ENCODE measurements around the gene AXDND1.
"Not testable (repeated sequence)": the region's sequence is repeated elsewhere in the genome, so short reads cannot be mapped to it uniquely, and the experiment has no call there.

The AXDND1 gene, protein sequence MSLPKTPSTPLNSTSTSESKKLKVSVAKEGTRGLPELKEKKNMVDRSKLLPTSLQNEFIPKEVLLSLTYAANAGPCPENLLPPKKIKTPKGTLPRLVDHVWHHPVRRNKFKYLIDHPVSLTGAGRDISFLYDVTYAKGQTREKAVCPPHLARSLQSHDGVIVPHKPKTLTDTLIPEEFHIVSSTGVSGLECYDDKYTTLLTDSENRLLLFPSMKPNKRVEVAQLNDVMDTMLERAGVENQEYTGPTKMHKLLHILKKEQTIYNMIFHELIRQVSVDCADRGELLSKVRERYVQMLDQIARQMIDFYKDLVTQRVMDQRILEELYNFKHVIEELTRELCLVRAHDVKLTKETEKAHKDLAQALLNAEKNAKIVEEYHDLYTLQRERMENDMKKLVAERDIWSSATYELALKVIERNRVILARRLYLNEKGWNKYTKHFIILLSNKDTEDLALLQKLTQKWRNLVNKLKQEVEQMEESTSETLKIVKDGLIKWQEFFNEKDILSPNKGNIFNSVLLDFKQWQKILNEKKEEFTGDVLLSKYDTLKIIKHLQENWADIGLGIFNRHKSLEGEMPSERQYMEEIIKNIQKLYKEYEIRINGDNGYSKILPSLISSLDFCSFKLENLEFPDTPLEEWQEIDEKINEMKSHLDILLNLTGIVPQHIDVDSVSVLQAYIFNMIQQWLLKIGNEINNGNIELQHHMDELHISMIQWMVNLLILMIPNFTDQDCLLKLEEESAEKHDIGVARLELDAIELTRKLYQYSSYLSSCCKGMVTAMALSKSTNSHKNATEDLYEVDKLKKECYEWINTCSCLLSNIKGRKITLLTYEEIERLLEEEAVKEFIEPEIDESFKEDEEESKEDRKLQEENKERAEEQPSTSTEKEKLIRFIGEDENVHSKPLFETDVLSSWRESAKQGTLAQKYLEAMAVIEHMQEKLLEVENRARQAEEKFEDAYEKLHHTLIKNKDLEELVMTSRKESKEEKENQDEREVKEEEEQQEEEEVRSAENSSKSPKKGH

DNA sequence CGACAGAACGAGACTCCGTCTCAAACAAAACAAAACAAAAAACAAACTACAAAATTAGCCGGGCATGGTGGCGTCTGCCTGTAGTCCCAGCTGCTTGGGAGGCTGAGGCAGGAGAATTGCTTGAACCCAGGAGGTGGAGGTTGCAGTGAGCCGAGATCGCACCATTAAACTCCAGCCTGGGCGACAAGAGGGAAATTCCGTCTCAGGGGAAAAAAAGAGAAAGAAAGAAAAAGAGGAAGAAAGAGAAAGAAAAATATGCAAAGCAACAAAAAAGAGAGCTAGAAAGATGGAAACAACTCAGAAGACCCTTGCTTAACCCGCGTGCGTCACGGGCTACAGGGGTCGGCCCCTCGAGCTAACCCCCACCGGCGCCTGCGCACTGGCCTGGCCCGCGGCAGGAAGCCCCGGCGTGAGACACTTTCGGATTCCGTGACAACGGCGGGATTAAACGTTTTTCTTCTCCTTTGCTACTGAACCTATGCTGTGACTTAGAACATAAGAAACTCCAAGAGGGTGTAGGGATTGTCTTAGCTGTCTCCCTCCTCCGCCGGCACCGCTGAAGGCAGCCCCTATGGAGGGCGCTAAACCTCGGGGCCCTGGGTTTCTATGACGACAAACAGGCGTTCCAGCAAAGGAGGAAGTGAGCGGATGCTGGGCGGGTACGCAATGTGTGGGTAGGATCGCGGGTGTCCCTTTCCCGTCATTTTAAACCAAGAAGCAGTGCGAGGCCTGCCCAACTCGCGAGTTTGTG is at the start of gene AXDND1:
TSS of gene AXDND1 (plus strand) at position 630 of the 751 bp plus-strand sequence. CDS start 539 bp downstream, outside the sequence.
- peak; percentile 84 for DNase-seq (ENCODE audit: low read depth)

DNA sequence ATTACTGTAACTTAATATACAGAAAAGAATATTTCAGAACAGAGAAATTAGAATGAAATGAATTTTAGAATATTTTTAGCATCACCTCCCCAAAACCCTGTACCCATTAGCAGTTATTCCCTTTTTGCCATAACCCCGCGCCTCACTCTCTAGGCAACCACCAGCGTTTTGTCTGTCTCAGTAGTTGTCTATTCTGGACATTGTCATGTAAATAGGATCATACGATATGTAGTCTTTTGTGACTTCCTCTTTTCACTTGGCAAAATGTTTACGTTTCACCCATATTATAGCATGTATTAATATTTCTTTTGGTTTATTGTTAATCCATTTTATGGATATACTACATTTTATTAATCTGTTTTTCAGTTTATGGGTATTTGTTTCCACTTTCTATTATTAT is 47.3 kb upstream of the AXDND1 start:
- DNase-seq (ENCODE audit: low read depth): no peak

DNA sequence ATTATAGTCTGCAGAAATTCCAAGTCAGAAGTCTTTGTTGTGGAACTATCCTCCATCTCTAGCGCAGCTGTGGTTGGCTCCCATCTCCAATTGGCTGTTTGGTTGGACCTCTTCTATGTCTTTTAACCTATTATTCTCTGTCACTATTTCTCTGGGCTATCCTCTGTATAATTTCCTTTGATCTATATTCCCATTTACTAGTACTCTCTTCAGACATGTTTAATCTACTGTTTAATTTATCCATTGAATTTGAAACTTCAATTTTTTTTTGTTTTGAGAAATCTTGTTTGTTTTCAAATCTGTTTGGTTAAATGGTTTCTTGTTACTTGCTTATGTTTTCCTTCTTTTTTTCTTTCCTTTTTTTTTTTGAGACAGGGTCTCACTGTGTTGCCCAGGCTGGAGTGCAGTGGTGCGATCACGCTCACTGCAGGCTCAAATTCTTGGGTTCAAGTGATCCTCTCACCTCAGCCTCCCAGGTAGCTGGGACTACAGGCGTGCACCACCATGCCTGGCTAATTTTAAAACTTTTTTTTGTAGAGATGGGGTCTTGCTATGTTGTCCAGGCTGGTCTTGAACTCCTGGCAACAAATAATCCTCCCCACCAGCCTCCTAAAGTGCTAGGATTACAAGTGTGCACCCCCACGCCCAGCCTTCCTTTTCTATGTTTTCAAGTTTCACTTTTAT is 44.1 kb upstream of the AXDND1 start:
- DNase-seq (ENCODE audit: low read depth): no peak

DNA sequence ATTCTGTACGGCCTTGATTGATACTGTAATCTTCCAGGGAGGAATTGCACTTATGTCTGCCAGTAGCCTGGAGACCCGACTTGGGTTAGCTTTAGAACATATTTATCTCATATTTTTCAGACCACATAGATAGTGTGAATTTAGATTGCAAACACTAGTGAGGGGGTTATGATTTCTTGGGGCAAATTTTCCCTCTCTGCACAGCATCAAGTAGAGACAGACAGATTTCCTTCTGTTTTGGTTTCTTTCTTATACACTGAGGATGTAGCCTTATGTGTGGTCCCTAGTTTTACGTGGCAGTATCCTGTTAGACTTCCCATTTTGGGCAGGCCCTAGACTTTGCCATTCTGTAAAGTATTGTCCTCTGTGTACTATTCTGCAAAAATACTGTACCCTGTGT is 43.2 kb upstream of the AXDND1 start:
- DNase-seq (ENCODE audit: low read depth): no peak

DNA sequence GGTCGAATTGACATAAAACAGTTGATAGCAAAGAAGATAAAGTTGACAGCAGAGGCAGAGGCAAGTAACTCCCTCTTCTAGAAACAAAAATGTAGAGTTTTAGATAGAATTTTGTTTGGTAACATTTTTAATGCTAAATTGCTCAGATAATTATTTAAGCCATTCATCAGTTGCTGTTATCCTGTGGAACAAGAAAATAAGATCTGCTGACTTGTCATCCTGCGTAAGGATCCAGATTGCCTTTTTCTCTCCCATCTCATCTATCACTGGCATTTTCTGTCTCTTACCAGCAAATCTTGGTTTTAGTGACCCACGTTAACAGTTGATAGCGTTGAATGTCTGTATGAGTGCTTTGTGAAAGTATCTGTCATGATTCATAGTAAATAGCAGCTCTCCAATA is 42.3 kb upstream of the AXDND1 start:
- no peak for DNase-seq (ENCODE audit: low read depth)

DNA sequence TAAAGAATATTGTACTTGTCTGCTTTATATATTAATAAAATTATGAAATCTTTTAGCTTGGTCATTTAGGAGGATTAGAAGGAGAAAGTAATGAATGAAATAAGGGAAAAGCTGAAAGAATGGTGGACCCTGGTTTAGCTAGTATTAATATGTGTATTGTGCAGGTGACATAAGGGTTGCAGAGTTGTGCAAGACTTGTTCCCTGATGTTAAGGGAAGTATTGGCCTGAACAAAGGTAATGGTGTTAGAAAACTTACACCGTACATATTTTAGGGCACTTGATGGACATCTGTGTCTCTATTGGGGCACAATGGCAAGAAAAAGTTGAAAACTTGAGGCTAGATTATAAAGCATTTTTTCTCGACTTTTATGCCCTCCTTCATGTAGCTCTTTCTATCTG is 39.9 kb upstream of the AXDND1 start:
- no peak for DNase-seq (ENCODE audit: low read depth)

DNA sequence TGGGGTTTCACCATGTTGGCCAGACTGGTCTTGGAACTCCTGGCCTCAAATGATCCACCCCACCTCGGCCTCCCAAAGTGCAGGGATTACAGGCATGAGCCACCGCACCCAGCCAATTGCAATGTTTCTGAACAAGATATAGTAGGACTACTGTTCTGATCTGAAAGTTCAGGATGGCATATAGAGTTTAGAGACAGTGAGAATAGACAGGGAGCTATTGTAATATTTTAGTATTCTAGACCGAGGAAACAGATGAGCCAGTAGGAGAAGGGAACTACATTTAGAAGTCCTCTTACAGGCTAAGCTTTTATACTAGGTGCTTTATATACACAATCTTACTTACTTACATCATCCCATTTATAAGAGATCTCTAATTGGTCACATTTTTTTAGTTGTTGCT is 39.0 kb upstream of the AXDND1 start:
- no peak for DNase-seq (ENCODE audit: low read depth)

DNA sequence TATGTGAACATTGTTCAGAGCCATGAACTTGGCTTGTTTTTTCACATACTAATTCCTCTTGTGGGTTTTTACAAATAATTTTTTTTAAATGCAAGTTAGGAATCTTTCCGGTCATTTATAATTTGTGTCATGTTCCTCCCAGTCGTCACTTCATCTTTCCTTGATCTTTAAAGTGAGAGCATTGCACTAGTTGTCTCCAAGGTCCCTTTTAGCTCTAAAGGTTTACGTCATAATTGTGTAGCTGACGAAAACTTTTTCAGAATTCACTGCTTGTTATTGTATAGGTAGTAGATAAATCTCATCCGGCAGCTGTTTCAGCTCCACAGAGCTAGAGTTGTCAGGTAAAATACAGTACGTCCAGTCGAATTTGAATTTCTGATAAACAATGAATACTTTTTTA is 38.6 kb upstream of the AXDND1 start:
- DNase-seq (ENCODE audit: low read depth): no peak

DNA sequence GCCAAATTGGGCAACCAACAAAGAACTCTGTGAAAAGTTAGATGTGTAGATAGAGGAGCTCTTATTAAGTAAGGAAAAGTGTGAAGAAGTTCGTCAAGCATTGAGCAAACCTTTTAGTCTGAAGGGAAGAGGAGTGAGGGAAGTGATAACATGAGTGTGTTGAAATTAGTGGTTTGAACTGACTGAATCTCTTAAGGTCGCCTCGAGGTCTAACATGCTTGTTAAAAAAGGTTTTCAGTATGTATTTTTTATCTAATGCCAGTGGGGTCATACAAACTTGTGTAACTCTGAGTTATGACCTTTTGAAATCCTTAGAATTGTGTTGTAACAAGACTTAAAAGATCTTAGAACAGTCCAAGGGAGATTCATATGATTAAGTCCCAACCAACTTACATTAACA is 38.1 kb upstream of the AXDND1 start:
- no peak for DNase-seq (ENCODE audit: low read depth)

DNA sequence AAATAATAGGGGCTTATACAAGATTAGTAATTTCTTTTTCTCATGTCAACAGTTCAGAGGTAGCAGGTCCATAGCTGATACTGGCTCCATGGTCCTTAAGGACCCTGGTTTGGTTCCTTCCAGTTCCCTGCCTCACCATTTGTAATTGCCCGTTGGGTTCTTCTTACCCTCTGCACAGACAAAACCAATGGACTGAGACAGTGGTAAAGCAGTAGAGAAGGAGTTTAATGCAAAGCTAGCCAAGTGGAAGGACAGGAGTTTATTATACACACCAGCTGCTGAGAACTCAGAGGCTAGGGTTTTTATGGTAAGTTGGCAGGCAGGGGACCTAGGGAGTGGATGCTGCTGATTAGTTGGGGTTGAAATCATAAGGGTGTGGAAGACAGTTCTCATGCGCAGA is 35.9 kb upstream of the AXDND1 start:
- no peak for DNase-seq (ENCODE audit: low read depth)

DNA sequence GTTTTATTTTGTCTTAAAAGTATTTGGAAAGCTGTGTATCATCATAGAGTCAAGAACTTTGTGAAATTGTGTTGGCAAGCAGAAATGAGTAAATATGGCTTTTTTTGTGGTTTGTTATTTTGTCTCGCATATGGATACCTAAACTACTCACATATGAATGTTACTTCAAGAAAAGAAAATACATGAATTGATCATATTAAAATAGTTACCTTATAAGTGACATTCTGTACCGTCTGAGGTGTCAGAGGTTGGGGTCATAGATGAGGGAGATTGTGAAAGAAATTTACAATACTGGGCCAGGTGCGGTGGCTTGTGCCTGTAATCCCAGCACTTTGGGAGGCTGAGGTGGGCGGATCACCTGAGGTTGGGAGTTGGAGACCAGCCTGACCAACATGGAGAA is 31.3 kb upstream of the AXDND1 start:
- DNase-seq (ENCODE audit: low read depth): no peak

DNA sequence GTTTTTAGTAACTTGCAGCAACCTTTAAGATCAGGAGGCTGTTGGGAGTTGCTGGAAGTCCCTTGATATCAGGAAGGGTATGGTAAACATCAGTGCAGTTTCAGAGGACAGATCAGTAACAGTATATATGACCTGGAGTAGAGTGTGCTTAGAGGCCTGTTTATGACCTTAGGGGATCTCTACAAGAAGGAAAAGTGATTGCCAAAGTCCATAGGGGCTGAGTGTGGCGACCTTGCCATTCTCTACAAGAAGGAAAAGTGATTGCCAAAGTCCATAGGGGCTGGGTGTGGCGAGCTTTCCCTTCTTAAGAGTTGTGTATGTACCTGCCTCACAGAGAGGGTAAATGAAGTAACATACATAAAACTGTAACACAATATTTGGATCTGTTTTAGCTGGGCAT is 28.5 kb upstream of the AXDND1 start:
- no peak for DNase-seq (ENCODE audit: low read depth)

DNA sequence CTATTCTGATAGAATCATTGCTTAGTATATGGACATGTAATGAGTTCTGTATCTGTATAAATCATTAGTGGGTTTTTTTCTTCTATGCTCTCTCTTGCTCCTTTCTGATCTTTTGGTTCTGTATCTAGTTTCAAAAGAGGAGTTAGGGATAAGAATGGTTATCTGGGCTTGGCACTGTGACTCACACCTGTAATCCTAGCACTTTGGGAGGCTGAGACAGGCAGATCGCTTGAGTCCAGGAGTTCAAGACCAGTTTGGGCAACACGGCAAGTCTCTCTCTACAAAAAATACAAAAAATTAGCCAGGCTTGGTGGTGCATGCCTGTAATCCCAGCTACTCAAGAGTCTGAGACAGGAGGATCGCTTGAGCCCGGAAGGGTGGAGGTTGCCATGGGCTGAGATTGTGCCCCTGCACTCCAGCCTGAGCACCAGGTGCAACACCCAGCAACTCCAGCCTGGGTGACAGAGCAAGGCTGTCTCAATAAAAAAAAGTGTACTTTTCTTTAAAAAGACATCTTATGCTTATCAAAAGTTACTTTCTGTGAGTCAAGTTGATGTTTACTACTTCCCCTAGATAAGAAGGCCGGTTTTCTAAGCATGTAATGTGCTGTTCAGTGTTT is 27.7 kb upstream of the AXDND1 start:
- DNase-seq (ENCODE audit: low read depth): no peak

DNA sequence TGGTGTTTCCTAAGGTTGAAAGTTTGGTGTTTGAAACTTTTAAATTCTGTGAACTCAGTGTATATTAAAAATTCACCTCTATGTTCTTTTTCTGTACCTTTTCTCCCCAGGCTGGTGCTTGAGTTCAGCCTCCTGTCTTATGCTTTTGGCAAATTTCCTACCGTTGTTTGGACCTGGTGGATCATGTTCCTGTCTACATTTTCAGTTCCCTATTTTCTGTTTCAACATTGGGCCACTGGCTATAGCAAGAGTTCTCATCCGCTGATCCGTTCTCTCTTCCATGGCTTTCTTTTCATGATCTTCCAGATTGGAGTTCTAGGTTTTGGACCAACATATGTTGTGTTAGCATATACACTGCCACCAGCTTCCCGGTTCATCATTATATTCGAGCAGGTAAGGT is 24.9 kb upstream of the AXDND1 start:
- DNase-seq (ENCODE audit: low read depth): no peak

DNA sequence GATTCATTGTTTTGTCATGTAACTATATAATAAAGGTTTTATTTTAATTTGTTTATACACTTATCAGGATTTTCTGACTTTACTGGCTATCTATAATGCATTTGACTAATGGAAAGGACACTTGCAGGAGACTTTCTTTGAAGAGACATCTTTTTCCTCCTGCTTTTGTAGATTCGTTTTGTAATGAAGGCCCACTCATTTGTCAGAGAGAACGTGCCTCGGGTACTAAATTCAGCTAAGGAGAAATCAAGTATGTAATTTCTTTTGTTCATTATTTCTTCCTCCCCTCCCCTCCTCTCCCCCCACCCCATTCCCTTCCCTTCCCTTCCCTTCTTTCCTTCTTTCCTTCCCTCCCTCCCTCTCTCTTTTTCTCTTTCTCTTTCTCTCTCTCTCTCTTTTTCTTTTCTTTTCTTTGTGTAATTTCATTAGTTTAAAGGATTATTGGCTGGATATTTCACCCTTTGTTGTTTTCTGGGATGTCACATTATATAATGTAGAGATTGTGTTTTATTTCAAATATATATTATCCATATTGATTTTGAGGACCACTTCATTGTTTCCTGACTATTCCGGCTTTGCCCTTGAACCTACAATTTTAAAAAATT is 23.7 kb upstream of the AXDND1 start:
- no peak for DNase-seq (ENCODE audit: low read depth)

DNA sequence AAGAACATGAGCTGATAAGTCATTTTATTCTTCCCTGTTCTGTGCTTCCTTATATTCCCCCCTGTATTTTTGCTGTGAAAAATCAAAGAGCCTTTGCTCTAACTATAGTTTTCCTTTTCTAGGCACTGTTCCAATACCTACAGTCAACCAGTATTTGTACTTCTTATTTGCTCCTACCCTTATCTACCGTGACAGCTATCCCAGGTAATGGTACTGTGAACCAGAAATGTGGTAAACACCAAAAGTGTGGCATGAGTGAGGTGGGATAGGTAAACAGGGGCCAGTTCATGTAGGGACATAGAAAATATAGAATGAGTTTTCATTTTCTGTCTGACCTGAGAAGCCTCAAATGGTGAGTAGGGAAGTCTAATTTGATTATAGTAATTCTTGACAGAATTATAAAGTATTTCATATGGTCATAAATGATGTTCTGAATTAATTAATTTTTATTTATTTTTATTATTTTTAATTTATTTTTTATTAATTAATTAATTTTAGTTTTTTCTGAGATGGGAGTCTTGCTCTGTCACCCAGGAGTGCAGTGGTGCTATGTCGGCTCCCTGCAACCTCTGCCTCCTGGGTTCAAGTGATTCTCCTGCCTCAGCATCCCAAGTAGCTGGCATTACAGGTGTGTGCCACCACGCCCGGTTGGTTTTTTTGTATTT is 22.9 kb upstream of the AXDND1 start:
- no peak for DNase-seq (ENCODE audit: low read depth)

DNA sequence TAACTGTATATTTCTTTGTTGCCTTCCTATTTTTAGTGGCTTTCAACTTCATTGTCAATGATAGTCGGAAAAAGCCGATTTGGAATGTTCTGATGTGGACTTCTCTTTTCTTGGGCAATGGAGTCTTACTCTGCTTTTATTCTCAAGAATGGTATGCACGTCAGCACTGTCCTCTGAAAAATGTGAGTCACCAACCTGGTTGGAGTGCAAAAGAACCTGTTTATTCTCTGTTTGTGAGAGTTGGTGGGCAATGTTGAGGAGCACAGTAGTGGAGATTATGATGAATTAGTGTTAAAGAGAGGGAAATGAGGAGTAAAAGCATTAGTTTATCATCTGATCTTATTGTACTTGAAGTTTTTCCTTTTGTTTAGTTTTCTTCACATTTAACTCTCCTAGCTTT is 14.5 kb upstream of the AXDND1 start:
- DNase-seq (ENCODE audit: low read depth): no peak

DNA sequence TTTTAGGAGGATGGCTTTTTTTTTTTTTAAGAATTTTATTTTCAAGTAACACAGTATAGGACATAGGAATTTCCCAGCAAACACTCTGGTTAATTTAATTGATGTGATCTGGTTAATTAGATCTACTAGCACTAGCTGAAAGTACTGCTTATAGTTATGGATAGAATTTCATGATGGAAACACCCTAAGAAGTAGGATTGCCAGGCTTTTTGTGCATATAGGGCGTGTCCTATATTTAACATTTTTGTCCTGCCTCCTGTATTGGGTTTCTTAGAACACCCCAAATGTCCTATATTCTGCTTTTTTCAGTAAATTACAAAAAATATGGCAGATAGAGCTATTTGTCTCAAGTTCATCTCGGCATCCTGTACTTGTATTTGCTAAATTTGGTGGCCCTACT is 13.5 kb upstream of the AXDND1 start:
- DNase-seq (ENCODE audit: low read depth): no peak

DNA sequence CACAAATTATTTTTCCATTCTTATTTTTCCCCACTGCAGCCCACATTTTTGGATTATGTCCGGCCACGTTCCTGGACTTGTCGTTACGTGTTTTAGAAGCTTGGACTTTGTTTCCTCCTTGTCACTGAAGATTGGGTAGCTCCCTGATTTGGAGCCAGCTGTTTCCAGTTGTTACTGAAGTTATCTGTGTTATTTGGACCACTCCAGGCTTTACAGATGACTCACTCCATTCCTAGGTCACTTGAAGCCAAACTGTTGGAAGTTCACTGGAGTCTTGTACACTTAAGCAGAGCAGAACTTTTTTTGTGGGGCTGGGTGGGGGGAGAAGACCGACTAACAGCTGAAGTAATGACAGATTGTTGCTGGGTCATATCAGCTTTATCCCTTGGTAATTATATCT is 12.2 kb upstream of the AXDND1 start:
- DNase-seq (ENCODE audit: low read depth): no peak

DNA sequence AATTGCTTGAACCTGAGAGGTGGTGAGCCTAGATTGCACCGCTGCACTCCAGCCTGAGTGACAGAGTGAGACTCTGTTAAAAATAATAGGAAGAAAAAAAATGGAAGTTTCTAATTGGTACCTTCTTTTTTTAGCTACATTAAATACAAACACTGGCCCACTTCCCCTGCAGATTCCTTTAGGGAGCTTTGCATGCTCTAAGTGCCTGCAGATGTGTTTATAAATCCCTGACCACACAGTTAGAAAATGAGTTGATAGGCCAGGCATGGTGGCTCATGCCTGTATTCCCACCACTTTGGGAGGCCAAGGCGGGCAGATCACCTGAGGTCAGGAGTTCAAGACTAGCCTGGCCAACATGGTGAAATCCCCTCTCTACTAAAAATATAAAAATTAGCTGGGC is 4.1 kb upstream of the AXDND1 start:
- not testable (repeated sequence) for DNase-seq (ENCODE audit: low read depth)
